RWPE2 (cell line): Measurements from ENCODE around the gene BRICD5.

Source experiments
- ATAC-seq: fragments of 200-7000 bp; cut with Tn5 transposase; 3 replicates; pipeline ENCODE4 v1.9.1; 2021; ENCODE audit warnings: low read depth
- DNase-seq: peaks from one replicate; pipeline ENCODE4 v3.0.0-alpha.2; 2020; ENCODE audit warnings: low spot score
- H3K27ac ChIP-seq: fragments of 450-650 bp; 2 replicates; pipeline ENCODE4 v1.5.1; 2017; ENCODE audit warnings: mild to moderate bottlenecking; ENCODE audit not compliant: poor library complexity, severe bottlenecking
- H3K27me3 ChIP-seq: fragments of 250-450 bp; sonication (Bioruptor Pico); 2 replicates; pipeline ENCODE4 v1.5.1; 2021; ENCODE audit warnings: mild to moderate bottlenecking, moderate library complexity; ENCODE audit not compliant: insufficient read depth, poor library complexity, severe bottlenecking
- H3K36me3 ChIP-seq: fragments of 250-450 bp; sonication (Bioruptor Pico); 2 replicates; pipeline ENCODE4 v1.5.1; 2020; ENCODE audit warnings: low read depth, mild to moderate bottlenecking, moderate library complexity
- H3K4me1 ChIP-seq: fragments of 250-450 bp; sonication (Bioruptor Pico); 2 replicates; pipeline ENCODE4 v1.5.1; 2021; ENCODE audit warnings: mild to moderate bottlenecking, moderate library complexity; ENCODE audit not compliant: insufficient read depth, poor library complexity, severe bottlenecking
- H3K4me3 ChIP-seq: fragments of 250-450 bp; sonication (Bioruptor Pico); 2 replicates; pipeline ENCODE4 v1.5.1; 2021; ENCODE audit warnings: mild to moderate bottlenecking, moderate library complexity; ENCODE audit not compliant: severe bottlenecking
- H3K9me3 ChIP-seq: fragments of 250-450 bp; sonication (Bioruptor Pico); 2 replicates; pipeline ENCODE4 v1.5.1; 2021; ENCODE audit warnings: mild to moderate bottlenecking, moderate library complexity; ENCODE audit not compliant: severe bottlenecking
- CTCF ChIP-seq: fragments of 450-650 bp; IDR thresholded peaks from one replicate; pipeline ENCODE4 v1.5.1; 2017; ENCODE audit warnings: mild to moderate bottlenecking, moderate library complexity; ENCODE audit not compliant: poor library complexity, severe bottlenecking

Gene BRICD5

GRCh38 chr16:2246301-2246885 is 35.7 kb upstream of the BRICD5 start:
- H3K36me3 ChIP-seq, result peaks cover 73% of the 10 kb centered on the region

GRCh38 chr16:2244926-2245795 is 34.5 kb upstream of the BRICD5 start:
- H3K27me3 ChIP-seq, result no peaks in the 10 kb centered on the region
- DNase-seq (no peak), ATAC-seq (peak; percentile 9; the same call in 1 of the 3 replicates)
- no peak for TF ChIP-seq CTCF
- no peak overlapping the region for H3K27ac ChIP-seq
- H3K4me3 ChIP-seq, result no peak overlapping the region
- H3K9me3 ChIP-seq, result no peaks in the 10 kb centered on the region
- peaks cover 73% of the 10 kb centered on the region for H3K36me3 ChIP-seq
- H3K4me1 ChIP-seq, result no peaks in the 10 kb centered on the region

More at GRCh38 chr16:2246301-2246885, 35.7 kb upstream of the BRICD5 start:
- Histone ChIP-seq H3K4me1 (no peaks in the 10 kb centered on the region), H3K9me3 (no peaks in the 10 kb centered on the region), H3K27ac (no peak overlapping the region), H3K4me3 (no peak overlapping the region), H3K27me3 (no peaks in the 10 kb centered on the region)
- DNase-seq, result no peak
- TF ChIP-seq CTCF, result no peak
- ATAC-seq, result no peak

GRCh38 chr16:2244301-2244700 is 33.6 kb upstream of the BRICD5 start:
- ATAC-seq (0 out of 3 replicates have a peak, but pooled peaks have one; percentile 7), DNase-seq (no peak)
- H3K9me3 ChIP-seq, result no peaks in the 10 kb centered on the region
- H3K27me3 ChIP-seq, result no peaks in the 10 kb centered on the region
- no peak for TF ChIP-seq CTCF
- peaks cover 71% of the 10 kb centered on the region for H3K36me3 ChIP-seq
- no peak overlapping the region for H3K27ac ChIP-seq
- H3K4me1 ChIP-seq, result no peaks in the 10 kb centered on the region
- H3K4me3 ChIP-seq, result no peak overlapping the region

GRCh38 chr16:2243781-2244180 is 33.1 kb upstream of the BRICD5 start:
- H3K27me3 ChIP-seq, result no peaks in the 10 kb centered on the region
- no peaks in the 10 kb centered on the region for H3K9me3 ChIP-seq
- H3K4me3 ChIP-seq, result no peak overlapping the region
- TF ChIP-seq CTCF, result no peak
- H3K27ac ChIP-seq, result no peak overlapping the region
- H3K36me3 ChIP-seq, result peaks cover 66% of the 10 kb centered on the region
- H3K4me1 ChIP-seq, result no peaks in the 10 kb centered on the region
- DNase-seq, result no peak
- ATAC-seq, result no peak
